Epithelial cell of esophagus (primary cell): ENCODE data around the gene PTPN14.

Experiments
- DNase-seq: peaks from one replicate; pipeline ENCODE4 v3.0.0; 2010; ENCODE audit warnings: low read depth
- H3K4me3 ChIP-seq: 2 replicates; pipeline ENCODE4 v1.5.1; 2011; ENCODE audit warnings: mild to moderate bottlenecking, low read length, control low read depth
- TF ChIP-seq, protein P1 (sequence below): IDR thresholded peaks from 2 replicates; pipeline ENCODE4 v1.5.1; 2011; ENCODE audit warnings: low read depth, mild to moderate bottlenecking, low read length, control low read depth, inconsistent platforms; ENCODE audit not compliant: insufficient read depth; ENCODE audit errors: missing control alignments

PTPN14 gene

DNA sequence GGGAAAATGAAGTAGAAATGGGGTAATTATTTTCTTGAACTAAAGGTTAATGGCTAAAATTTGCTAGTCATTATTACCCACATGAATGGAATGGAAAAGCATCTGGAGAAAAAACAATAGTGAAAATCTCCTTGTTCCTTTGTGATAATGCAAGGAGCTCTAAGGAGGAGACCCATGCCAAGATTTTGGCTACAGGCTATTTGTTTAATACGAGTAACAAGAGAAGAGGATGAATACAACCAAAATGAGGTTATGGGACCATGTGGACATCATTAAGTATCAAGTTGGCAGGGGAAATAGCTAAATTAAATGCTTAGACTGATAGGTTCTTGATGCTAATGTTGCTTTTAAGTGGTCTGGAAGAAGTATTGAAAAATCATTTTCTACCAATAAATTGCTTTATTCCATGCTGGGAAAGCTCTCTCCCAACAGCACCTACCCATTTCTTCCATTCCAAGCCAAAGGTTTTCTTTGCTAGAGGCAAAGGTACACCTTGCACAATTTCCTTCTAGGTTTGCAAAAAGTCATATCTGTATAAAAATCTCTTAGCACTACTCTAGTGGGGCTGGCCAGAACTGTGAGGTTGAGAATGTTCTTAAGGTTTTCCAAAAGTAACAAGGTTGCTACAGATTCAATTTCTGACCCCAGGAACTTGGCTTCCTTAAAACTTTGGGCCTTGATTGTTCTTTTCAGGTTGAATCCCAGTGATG is 170.3 kb downstream of the PTPN14 start:
- H3K4me3 ChIP-seq, result no peak overlapping the region
- no peak for DNase-seq
- TF ChIP-seq, protein P1, sequence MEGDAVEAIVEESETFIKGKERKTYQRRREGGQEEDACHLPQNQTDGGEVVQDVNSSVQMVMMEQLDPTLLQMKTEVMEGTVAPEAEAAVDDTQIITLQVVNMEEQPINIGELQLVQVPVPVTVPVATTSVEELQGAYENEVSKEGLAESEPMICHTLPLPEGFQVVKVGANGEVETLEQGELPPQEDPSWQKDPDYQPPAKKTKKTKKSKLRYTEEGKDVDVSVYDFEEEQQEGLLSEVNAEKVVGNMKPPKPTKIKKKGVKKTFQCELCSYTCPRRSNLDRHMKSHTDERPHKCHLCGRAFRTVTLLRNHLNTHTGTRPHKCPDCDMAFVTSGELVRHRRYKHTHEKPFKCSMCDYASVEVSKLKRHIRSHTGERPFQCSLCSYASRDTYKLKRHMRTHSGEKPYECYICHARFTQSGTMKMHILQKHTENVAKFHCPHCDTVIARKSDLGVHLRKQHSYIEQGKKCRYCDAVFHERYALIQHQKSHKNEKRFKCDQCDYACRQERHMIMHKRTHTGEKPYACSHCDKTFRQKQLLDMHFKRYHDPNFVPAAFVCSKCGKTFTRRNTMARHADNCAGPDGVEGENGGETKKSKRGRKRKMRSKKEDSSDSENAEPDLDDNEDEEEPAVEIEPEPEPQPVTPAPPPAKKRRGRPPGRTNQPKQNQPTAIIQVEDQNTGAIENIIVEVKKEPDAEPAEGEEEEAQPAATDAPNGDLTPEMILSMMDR, result no peak

DNA sequence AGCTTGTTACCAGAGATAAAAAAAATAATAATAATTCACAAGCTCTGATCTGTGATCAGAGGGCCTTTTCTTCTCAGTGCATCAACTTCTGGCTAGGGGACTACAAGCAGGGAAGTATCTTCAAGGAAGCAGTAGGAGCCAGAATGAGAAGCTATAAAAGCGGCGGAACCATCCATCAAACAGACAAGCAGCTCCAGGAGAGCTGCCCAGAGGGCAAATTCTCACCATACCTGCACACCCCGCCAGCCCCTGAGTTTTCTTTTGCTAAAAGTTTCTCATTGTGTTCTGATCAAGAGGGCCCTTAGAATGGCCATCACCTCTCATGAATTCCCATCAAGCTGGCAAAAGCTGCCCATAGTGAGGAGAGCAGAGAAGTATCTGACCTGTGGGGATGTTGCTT is 171.0 kb downstream of the PTPN14 start:
- DNase-seq, result no peak

DNA sequence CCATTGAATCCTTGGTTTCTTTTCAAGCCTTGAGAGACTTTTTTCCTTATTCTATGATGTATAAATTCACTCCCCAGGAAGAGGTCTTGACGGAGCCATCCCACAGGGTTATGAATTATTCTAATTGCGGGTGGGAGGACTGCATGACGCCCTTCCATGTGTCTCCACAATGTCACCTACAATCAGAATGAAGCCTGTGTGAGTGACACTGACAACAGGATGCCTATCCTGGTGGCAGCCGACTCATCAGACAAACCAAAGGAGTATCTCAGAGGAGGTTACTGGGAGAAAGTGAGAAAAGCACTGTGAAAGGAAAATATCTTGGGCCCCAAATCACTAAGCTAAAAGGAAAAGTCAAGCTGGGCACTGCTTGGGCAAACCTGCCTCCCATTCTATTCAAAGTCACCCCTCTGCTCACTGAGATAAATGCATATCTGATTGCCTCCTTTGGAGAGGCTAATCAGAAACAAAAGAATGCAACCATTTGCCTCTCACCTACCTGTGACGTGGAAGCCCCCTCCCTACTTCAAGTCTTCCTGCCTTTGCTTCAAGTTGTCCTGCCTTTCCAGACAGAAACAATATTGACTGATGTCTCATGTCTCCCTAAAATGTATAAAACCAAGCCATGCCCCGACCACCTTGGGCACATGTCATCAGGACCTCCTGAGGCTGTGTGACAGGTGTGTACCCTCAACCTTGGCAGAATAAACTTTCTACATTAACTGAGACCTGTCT is 172.0 kb downstream of the PTPN14 start:
- no peak overlapping the region for H3K4me3 ChIP-seq
- DNase-seq, result no peak
- TF ChIP-seq, protein P1, result no peak

More for the DNA sequence above, 171.0 kb downstream of the PTPN14 start:
- TF ChIP-seq, protein P1, result no peak
- H3K4me3 ChIP-seq, result no peak overlapping the region

DNA sequence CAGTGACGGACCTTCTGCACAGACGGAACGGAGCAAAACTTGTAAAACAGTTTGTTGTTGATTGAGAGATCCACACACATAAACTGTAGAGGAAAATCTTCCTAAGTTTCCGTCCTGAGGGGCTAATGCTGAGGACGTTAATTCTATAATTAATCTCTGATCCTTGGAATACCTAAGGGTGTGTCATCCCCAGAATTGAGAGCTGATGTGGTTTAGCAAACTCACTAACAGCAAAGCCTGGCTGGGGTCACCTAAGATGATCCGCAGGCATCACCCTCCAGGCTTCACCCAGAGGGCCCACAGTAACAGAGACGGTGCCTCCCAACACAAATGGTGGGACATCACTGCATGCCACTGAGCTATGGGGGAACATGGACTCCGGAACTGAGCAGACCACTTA is 172.9 kb downstream of the PTPN14 start:
- DNase-seq, result no peak
- no peak overlapping the region for H3K4me3 ChIP-seq
- TF ChIP-seq, protein P1, result no peak

DNA sequence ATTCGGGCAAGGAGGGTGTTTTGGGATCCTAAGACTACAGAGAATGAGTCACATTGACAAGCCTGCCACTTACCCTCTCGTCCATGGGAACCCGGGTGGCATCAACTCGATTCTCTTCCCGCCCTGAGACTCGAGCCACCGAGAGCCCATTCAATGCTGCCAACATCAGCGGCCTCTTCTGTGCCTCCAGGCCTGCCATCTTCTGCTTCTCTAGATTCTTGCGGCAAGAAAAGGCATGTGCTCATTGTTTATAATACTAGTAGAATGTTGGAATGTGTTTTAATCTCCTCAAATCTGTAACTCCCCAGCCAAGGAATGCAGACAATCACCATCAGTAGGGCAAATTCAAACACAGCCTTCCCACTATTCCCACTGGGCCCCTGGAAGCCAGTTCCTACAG is 173.5 kb downstream of the PTPN14 start:
- no peak overlapping the region for H3K4me3 ChIP-seq
- TF ChIP-seq, protein P1, result no peak
- DNase-seq, result no peak

DNA sequence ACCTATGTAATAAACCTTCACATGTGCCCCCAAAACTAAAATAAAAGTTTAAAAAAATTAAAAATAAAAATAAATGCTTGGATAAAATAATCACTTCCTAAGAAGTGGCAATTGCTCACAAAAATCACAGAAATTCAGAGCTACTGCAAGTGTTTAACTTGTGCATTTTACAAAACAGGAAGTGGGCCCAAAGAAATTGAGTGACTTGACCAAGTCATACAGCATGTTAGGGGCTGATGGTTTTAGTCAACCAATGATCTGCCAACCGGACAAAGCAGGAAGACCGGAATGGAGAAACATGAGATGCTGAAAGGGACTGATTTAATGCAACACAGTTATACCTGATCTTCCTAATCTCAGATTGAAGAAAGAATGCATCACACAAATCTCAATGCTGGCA is 173.9 kb downstream of the PTPN14 start:
- H3K4me3 ChIP-seq, result no peak overlapping the region
- TF ChIP-seq, protein P1, result no peak
- DNase-seq, result no peak
